HEK293 (cell line): ENCODE measurements around the gene GAS7.

Experiments used
- CTCF ChIA-PET: fragments of 350-600 bp; formaldehyde crosslinking; extraction: SDS; loops from one replicate; lab custom pipeline; 2021; ENCODE audit warnings: antibody characterized with exemption; lab: Yijun Ruan, JAX
- POLR2A ChIA-PET: fragments of 300-600 bp; formaldehyde crosslinking; extraction: SDS; loops from one replicate; lab custom pipeline; 2020; ENCODE audit warnings: antibody characterized with exemption, inconsistent platforms; lab: Yijun Ruan, JAX
- H3K27ac ChIP-seq: fragments of 200-500 bp; sonication (Bioruptor generic); 2 replicates; pipeline ENCODE4 v1.5.1; 2014; ENCODE audit warnings: low read depth, low read length, control low read depth, inconsistent platforms; ENCODE audit errors: extremely low read depth
- H3K36me3 ChIP-seq, 2 experiments: fragments of 200-500 bp in 1 of 2; sonication (Bioruptor generic) in 1 of 2; 1 replicate in 1 of 2; 2 replicates in 1 of 2; pipeline ENCODE4 v1.5.1; 2014 to 2017; ENCODE audit warnings: inconsistent platforms in 2 of 2, low read length in 2 of 2; ENCODE audit not compliant: control insufficient read depth in 2 of 2, insufficient read depth in 1 of 2
- H3K4me1 ChIP-seq: fragments of 200-500 bp; sonication (Bioruptor generic); 2 replicates; pipeline ENCODE4 v1.5.1; 2014; ENCODE audit warnings: mild to moderate bottlenecking, low read length, inconsistent platforms; ENCODE audit not compliant: control insufficient read depth, insufficient read depth
- H3K4me3 ChIP-seq: 2 replicates; pipeline ENCODE4 v1.5.1; 2011; ENCODE audit warnings: low read depth, mild to moderate bottlenecking, control low read depth, low read length, moderate library complexity
- H3K9me3 ChIP-seq: fragments of 200-500 bp; sonication (Bioruptor generic); 2 replicates; pipeline ENCODE4 v1.5.1; 2014; ENCODE audit warnings: low read depth, low read length, inconsistent platforms; ENCODE audit not compliant: control insufficient read depth, insufficient read depth
- CTCF ChIP-seq: fragments of 450-650 bp; formaldehyde crosslinking; IDR thresholded peaks from 2 replicates; pipeline ENCODE4 v1.5.1; 2016; ENCODE audit warnings: missing biosample characterization, missing genetic modification characterization
- GLI4 ChIP-seq: fragments of 450-650 bp; formaldehyde crosslinking; IDR thresholded peaks from 2 replicates; pipeline ENCODE4 v1.5.1; 2016; ENCODE audit warnings: missing biosample characterization, missing genetic modification characterization
- INSM2 ChIP-seq: fragments of 450-650 bp; formaldehyde crosslinking; IDR thresholded peaks from 2 replicates; pipeline ENCODE4 v1.5.1; 2016; ENCODE audit warnings: missing biosample characterization, missing genetic modification characterization
- KLF1 ChIP-seq: fragments of 450-650 bp; formaldehyde crosslinking; IDR thresholded peaks from 2 replicates; pipeline ENCODE4 v1.5.1; 2016; ENCODE audit warnings: missing biosample characterization, missing genetic modification characterization
- KLF17 ChIP-seq: fragments of 450-650 bp; formaldehyde crosslinking; IDR thresholded peaks from 2 replicates; pipeline ENCODE4 v1.5.1; 2016; ENCODE audit warnings: missing biosample characterization, missing genetic modification characterization
- PRDM4 ChIP-seq: fragments of 450-650 bp; formaldehyde crosslinking; IDR thresholded peaks from 2 replicates; pipeline ENCODE4 v1.5.1; 2017; ENCODE audit warnings: missing biosample characterization, missing genetic modification characterization
- TSHZ1 ChIP-seq: fragments of 450-650 bp; formaldehyde crosslinking; IDR thresholded peaks from 2 replicates; pipeline ENCODE4 v1.5.1; 2016; ENCODE audit warnings: missing biosample characterization, missing genetic modification characterization, borderline replicate concordance
- WT1 ChIP-seq: fragments of 450-650 bp; formaldehyde crosslinking; IDR thresholded peaks from 2 replicates; pipeline ENCODE4 v1.5.1; 2016; ENCODE audit warnings: missing biosample characterization, missing genetic modification characterization
- ZFP37 ChIP-seq: fragments of 450-650 bp; formaldehyde crosslinking; IDR thresholded peaks from 2 replicates; pipeline ENCODE4 v1.5.1; 2016; ENCODE audit warnings: missing biosample characterization, missing genetic modification characterization
- ZNF146 ChIP-seq: fragments of 450-650 bp; formaldehyde crosslinking; IDR thresholded peaks from 2 replicates; pipeline ENCODE4 v1.5.1; 2016; ENCODE audit warnings: missing biosample characterization, missing genetic modification characterization
- ZNF169 ChIP-seq: fragments of 450-650 bp; formaldehyde crosslinking; IDR thresholded peaks from 2 replicates; pipeline ENCODE4 v1.5.1; 2016; ENCODE audit warnings: missing biosample characterization, missing genetic modification characterization
- ZNF184 ChIP-seq: fragments of 450-650 bp; IDR thresholded peaks from 2 replicates; pipeline ENCODE4 v1.5.1; 2018; ENCODE audit warnings: missing biosample characterization, mild to moderate bottlenecking, missing genetic modification characterization
- ZNF366 ChIP-seq: fragments of 450-650 bp; formaldehyde crosslinking; conservative IDR thresholded peaks from 2 replicates; pipeline ENCODE4 v1.5.1; 2016; ENCODE audit warnings: missing biosample characterization, missing genetic modification characterization
- ZNF398 ChIP-seq: fragments of 450-650 bp; formaldehyde crosslinking; IDR thresholded peaks from 2 replicates; pipeline ENCODE4 v1.5.1; 2017; ENCODE audit warnings: missing biosample characterization, missing genetic modification characterization
- ZNF529 ChIP-seq: fragments of 450-650 bp; formaldehyde crosslinking; IDR thresholded peaks from 2 replicates; pipeline ENCODE4 v1.5.1; 2017; ENCODE audit warnings: missing genetic modification characterization, missing biosample characterization; ENCODE audit not compliant: insufficient replicate concordance
- ZNF561 ChIP-seq: fragments of 450-650 bp; IDR thresholded peaks from 2 replicates; pipeline ENCODE4 v1.5.1; 2018; ENCODE audit warnings: missing biosample characterization, missing genetic modification characterization, borderline replicate concordance
- ZNF629 ChIP-seq: fragments of 450-650 bp; formaldehyde crosslinking; IDR thresholded peaks from 2 replicates; pipeline ENCODE4 v1.5.1; 2017; ENCODE audit warnings: missing biosample characterization, missing genetic modification characterization
- ZNF701 ChIP-seq: fragments of 450-650 bp; formaldehyde crosslinking; IDR thresholded peaks from 2 replicates; pipeline ENCODE4 v1.5.1; 2016; ENCODE audit warnings: missing biosample characterization, missing genetic modification characterization
- ZSCAN16 ChIP-seq: fragments of 450-650 bp; formaldehyde crosslinking; IDR thresholded peaks from 2 replicates; pipeline ENCODE4 v1.5.1; 2016; ENCODE audit warnings: missing biosample characterization, missing genetic modification characterization
- ZSCAN18 ChIP-seq: fragments of 450-650 bp; formaldehyde crosslinking; IDR thresholded peaks from 2 replicates; pipeline ENCODE4 v1.5.1; 2016; ENCODE audit warnings: missing biosample characterization, missing genetic modification characterization
- ZSCAN23 ChIP-seq: fragments of 450-650 bp; formaldehyde crosslinking; IDR thresholded peaks from 2 replicates; pipeline ENCODE4 v1.5.1; 2016; ENCODE audit warnings: missing biosample characterization, missing genetic modification characterization

GAS7 gene

GRCh38 chr17:10121971-10122707 lies 76.3 kb downstream of the GAS7 start:
- ChIA-PET POLR2A (no interaction called here), CTCF (no interaction called here)
- Histone ChIP-seq H3K36me3 (no peaks in the 10 kb centered on the region), H3K27ac (no peak overlapping the region), H3K4me3 (no peak overlapping the region), H3K4me1 (no peaks in the 10 kb centered on the region), H3K9me3 (no peaks in the 10 kb centered on the region)
- TF ChIP-seq ZNF398 (0 out of 2 replicates have a peak, but pooled peaks have one; percentile 28), WT1 (peak; percentile 39; the same call in 1 of the 2 replicates), KLF17 (tag by site-specific recombination) (peak; percentile 83), ZNF529 (tag by site-specific recombination) (no peak), KLF1 (peak; percentile 77; the same call in 1 of the 2 replicates)

GRCh38 chr17:10120749-10121148 lies 77.7 kb downstream of the GAS7 start:
- Histone ChIP-seq H3K9me3 (no peaks in the 10 kb centered on the region), H3K36me3 (no peaks in the 10 kb centered on the region), H3K4me1 (no peaks in the 10 kb centered on the region), H3K4me3 (no peak overlapping the region), H3K27ac (no peak overlapping the region)
- CTCF ChIA-PET = no interaction called here
- POLR2A ChIA-PET = no interaction called here
- no peak for TF ChIP-seq TSHZ1 (tag by site-specific recombination)
- no peak for TF ChIP-seq ZNF366 (tag by site-specific recombination)
- no peak for TF ChIP-seq PRDM4 (tag by site-specific recombination)
- no peak for TF ChIP-seq ZSCAN18 (tag by site-specific recombination)
- no peak for TF ChIP-seq ZNF184
- no peak for TF ChIP-seq GLI4 (tag by site-specific recombination)
- TF ChIP-seq ZNF169 (tag by site-specific recombination) = no peak
- no peak for TF ChIP-seq ZNF561
- TF ChIP-seq ZSCAN16 (tag by site-specific recombination) = no peak
- TF ChIP-seq ZNF146 = no peak
- no peak for TF ChIP-seq ZNF629 (tag by site-specific recombination)
- TF ChIP-seq INSM2 = no peak
- TF ChIP-seq ZSCAN23 (tag by site-specific recombination) = no peak
- no peak for TF ChIP-seq CTCF
- no peak for TF ChIP-seq ZFP37 (tag by site-specific recombination)
- TF ChIP-seq ZNF701 = no peak
